G401.6 (cell line): ENCODE data around the gene HTR6.
A peak's percentile ranks its signal among the peaks of the same experiment; 100 is the strongest.

Experiments
- FAIRE-seq: peaks from 2 replicates; lab custom pipeline; 2012; peaks lifted over from hg19 to GRCh38; lab: Jason Lieb, UNC

HTR6 gene

GRCh38 chr1:19657511-19657910 lies 7.2 kb upstream of the HTR6 start:
- no peak for FAIRE-seq

GRCh38 chr1:19658186-19658585 lies 6.5 kb upstream of the HTR6 start:
- FAIRE-seq: no peak

- FAIRE-seq: peak; percentile 95
Observed at GRCh38 chr1:19661721-19662228, 2.9 kb upstream of the HTR6 start.

GRCh38 chr1:19662313-19662712 lies 2.4 kb upstream of the HTR6 start:
- no peak for FAIRE-seq

GRCh38 chr1:19665186-19665495 lies 466 bp downstream of the HTR6 start:
- FAIRE-seq: no peak

- FAIRE-seq: no peak
Observed at GRCh38 chr1:19665496-19666465, 1.1 kb downstream of the HTR6 start.

GRCh38 chr1:19668888-19669287 lies 4.2 kb downstream of the HTR6 start:
- FAIRE-seq: no peak

- no peak for FAIRE-seq
Observed at GRCh38 chr1:19670787-19671186, 6.1 kb downstream of the HTR6 start.

GRCh38 chr1:19672237-19672636 lies 7.6 kb downstream of the HTR6 start:
- no peak for FAIRE-seq

GRCh38 chr1:19675797-19676196 lies 11.1 kb downstream of the HTR6 start:
- no peak for FAIRE-seq

- FAIRE-seq: peak; percentile 3
Observed at GRCh38 chr1:19676438-19676922, 11.8 kb downstream of the HTR6 start.

GRCh38 chr1:19678493-19678892 lies 13.8 kb downstream of the HTR6 start:
- no peak for FAIRE-seq

GRCh38 chr1:19678931-19679453 lies 14.3 kb downstream of the HTR6 start:
- FAIRE-seq: no peak

- FAIRE-seq: no peak
Observed at GRCh38 chr1:19679691-19680090, 15.0 kb downstream of the HTR6 start.

- FAIRE-seq: no peak
Observed at GRCh38 chr1:19680644-19681043, 16.0 kb downstream of the HTR6 start.

GRCh38 chr1:19682257-19682656 lies 17.6 kb downstream of the HTR6 start:
- no peak for FAIRE-seq

GRCh38 chr1:19682901-19683300 lies 18.2 kb downstream of the HTR6 start:
- no peak for FAIRE-seq

- no peak for FAIRE-seq
Observed at GRCh38 chr1:19683351-19683750, 18.7 kb downstream of the HTR6 start.

- no peak for FAIRE-seq
Observed at GRCh38 chr1:19684677-19685076, 20.0 kb downstream of the HTR6 start.

- no peak for FAIRE-seq
Observed at GRCh38 chr1:19685994-19686393, 21.3 kb downstream of the HTR6 start.

- FAIRE-seq: no peak
Observed at GRCh38 chr1:19687414-19687813, 22.7 kb downstream of the HTR6 start.

GRCh38 chr1:19688041-19688842 lies 23.6 kb downstream of the HTR6 start:
- FAIRE-seq: no peak
